CD4-positive, alpha-beta memory T cell (primary cell): ENCODE results near the gene DENND10. TPM values are rescaled to one million over a fixed set of nuclear protein-coding genes. Genes with fewer than 3 reads are reported as not detected.
A peak's percentile ranks its signal among the peaks of the same experiment; 100 is the strongest.

Experiments used
- CTCF ChIA-PET: fragments of 350-600 bp; sonication (Branson Sonifier 250); formaldehyde crosslinking; loops from one replicate; lab custom pipeline; 2021; ENCODE audit warnings: inconsistent platforms; ENCODE audit not compliant: partially characterized antibody; lab: Charles Lee
- POLR2A ChIA-PET: fragments of 350-600 bp; sonication (Branson Sonifier 250); formaldehyde crosslinking; loops from one replicate; lab custom pipeline; 2021; ENCODE audit not compliant: partially characterized antibody; lab: Charles Lee
- DNase-seq, 5 donors: peaks; one replicate each; pipeline versions ENCODE4 v3.0.0 to v3.0.0-alpha.2; 2020 to 2022; ENCODE audit warnings: mixed read lengths in 1 of 5
- H3K27ac ChIP-seq: one replicate; pipeline ENCODE4 v1.7.0; 2013; ENCODE audit warnings: low read depth, low read length
- H3K27me3 ChIP-seq: 2 replicates; pipeline ENCODE4 v1.7.0; 2013; ENCODE audit warnings: mild to moderate bottlenecking, low read length, moderate library complexity; ENCODE audit not compliant: insufficient read depth
- H3K36me3 ChIP-seq: 2 replicates; pipeline ENCODE4 v1.7.0; 2013; ENCODE audit warnings: mild to moderate bottlenecking, low read length, moderate library complexity; ENCODE audit not compliant: insufficient read depth
- H3K4me1 ChIP-seq: 2 replicates; pipeline ENCODE4 v1.7.0; 2013; ENCODE audit warnings: mild to moderate bottlenecking, low read length, moderate library complexity; ENCODE audit not compliant: insufficient read depth
- H3K4me3 ChIP-seq, 2 donors: one replicate each; pipeline ENCODE4 v1.7.0; 2013; ENCODE audit warnings: low read length in 2 of 2, mild to moderate bottlenecking in 1 of 2
- H3K9me3 ChIP-seq, 2 donors: one replicate each; pipeline ENCODE4 v1.7.0; 2013; ENCODE audit warnings: low read length in 2 of 2, control low read depth in 1 of 2; ENCODE audit not compliant: control insufficient read depth in 1 of 2
- H3K27ac Mint-ChIP-seq, 7 donors: one replicate each; pipeline ENCODE4 v1.8.0; 2020 to 2021; ENCODE audit warnings: mixed read lengths in 7 of 7, mild to moderate bottlenecking in 6 of 7, inconsistent platforms in 3 of 7, moderate library complexity in 3 of 7
- H3K27me3 Mint-ChIP-seq, 2 donors: one replicate each; pipeline ENCODE4 v1.8.0; 2020 to 2021; ENCODE audit warnings: mixed read lengths in 2 of 2
- H3K36me3 Mint-ChIP-seq, 2 donors: one replicate each; pipeline ENCODE4 v1.8.0; 2020 to 2021; ENCODE audit warnings: mixed read lengths in 2 of 2, inconsistent platforms in 1 of 2, mild to moderate bottlenecking in 1 of 2
- H3K4me1 Mint-ChIP-seq, 4 donors: one replicate each; pipeline ENCODE4 v1.8.0; 2020 to 2021; ENCODE audit warnings: mixed read lengths in 4 of 4, mild to moderate bottlenecking in 1 of 4
- H3K4me3 Mint-ChIP-seq, 8 donors: one replicate each; pipeline ENCODE4 v1.8.0; 2020 to 2021; ENCODE audit warnings: mixed read lengths in 8 of 8, mild to moderate bottlenecking in 7 of 8, moderate library complexity in 6 of 8, inconsistent platforms in 3 of 8
- H3K9me3 Mint-ChIP-seq, 8 donors: one replicate each; pipeline ENCODE4 v1.8.0; 2020 to 2021; ENCODE audit warnings: mixed read lengths in 8 of 8, mild to moderate bottlenecking in 5 of 8, inconsistent platforms in 3 of 8, moderate library complexity in 1 of 8
- intact Hi-C: fragments of 100-400 bp; cut with micrococcal nuclease; formaldehyde crosslinking; loops from one replicate; pipeline ENCODE4 v1.15.1; 2023
- polyA plus RNA-seq, 2 donors: library from polyadenylated mRNA; unstranded; fragments of 300-500 nt; fragmentation: Illumina TruSeq; gene quantifications; one replicate each; pipeline ENCODE4 v1.2.3, GENCODE V29; 2021
- total RNA-seq, 2 experiments: library from RNA; stranded (reverse); gene quantifications; one replicate each; pipeline ENCODE4 v1.2.3, GENCODE V29; 2021

Gene DENND10
- total and polyA plus RNA-seq, 4 experiments from 2014 or later: 48.0 to 76.7 (median 54.1) TPM

DNA sequence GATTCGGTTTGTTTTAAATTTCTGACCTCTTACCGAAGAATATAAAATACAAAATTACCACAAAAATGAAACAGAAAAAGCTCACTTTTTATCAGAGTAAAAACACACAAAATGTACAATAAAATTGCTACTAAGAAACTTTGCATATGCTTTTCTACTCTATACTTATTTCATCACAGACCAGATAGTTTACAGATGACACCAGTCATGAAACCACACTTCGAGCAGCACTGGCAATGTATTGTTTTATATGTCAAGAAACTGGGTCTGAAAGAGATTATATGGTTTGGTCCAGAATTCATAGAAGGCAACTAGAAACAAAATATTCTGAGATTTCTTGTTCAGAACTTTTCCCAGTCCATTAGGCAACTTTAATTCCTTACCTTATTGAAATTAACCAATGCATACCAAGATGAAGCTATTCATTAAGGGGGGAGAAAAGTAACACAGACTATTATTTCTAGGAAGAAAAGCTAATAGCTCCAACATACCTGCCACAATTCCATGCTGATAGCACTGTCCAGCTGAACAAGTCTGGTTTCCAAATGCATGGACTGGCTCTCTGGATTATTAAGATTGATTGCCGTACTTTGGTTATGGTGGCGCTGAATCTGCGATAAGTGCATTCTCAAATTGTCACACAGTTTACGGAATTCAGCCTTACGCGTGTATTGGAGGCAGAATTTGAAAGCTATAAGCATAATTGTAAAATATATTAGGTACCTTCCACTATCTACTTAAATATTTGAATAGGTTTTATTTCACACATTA, 33.3 kb upstream of the DENND10 start:
- Histone ChIP-seq H3K27ac (no peak overlapping the region), H3K27me3 (no peaks in the 10 kb centered on the region), H3K4me1 (peaks cover 31% of the 10 kb centered on the region), H3K4me3 (no peak overlapping the region), H3K36me3 (peaks cover 55% of the 10 kb centered on the region), H3K9me3 (no peaks in the 10 kb centered on the region)
- Mint-ChIP-seq H3K36me3 (peaks cover 47 to 75% of the 10 kb centered on the region in 2 donors), H3K4me1 (peaks cover 24 to 46% (median 36%) of the 10 kb centered on the region in 4 donors), H3K4me3 (no peak overlapping the region), H3K27ac (peak overlapping the region in 4 of 7 donors; percentile 15 to 59 (median 46)), H3K27me3 (no peaks in the 10 kb centered on the region), H3K9me3 (peaks cover 0 to 2% (median 0%) of the 10 kb centered on the region in 8 donors)
- CTCF ChIA-PET: interaction anchor here (1.2 kb wide), 1 partner anchor 23 kb away, joined by 4 read pairs; no protein-coding TSS in a partner anchor
- POLR2A ChIA-PET: interaction anchor here (1.1 to 2.8 kb wide), 4 partner anchors 10 to 95 kb away, joined by 4 to 11 read pairs (median 6); partner anchors contain the start of genes DENND10 and SFXN4
- DNase-seq: no peak
- intact Hi-C loops: no loop called here

GRCh38 chr10:119073584-119073983, 30.3 kb upstream of the DENND10 start:
- ChIA-PET POLR2A (interaction anchor here (0.5 to 3.5 kb wide), 3 partner anchors 17 to 50 kb away, joined by 4 to 18 read pairs (median 9); no protein-coding TSS in a partner anchor), CTCF (interaction anchor here (1.0 to 1.2 kb wide), 3 partner anchors 9 to 31 kb away, joined by 4 read pairs; no protein-coding TSS in a partner anchor)
- Mint-ChIP-seq H3K9me3 (no peaks in the 10 kb centered on the region), H3K4me1 (peaks cover 35 to 70% (median 46%) of the 10 kb centered on the region in 4 donors), H3K27me3 (no peaks in the 10 kb centered on the region), H3K4me3 (peak overlapping the region; percentile 25 to 69 (median 41)), H3K36me3 (peaks cover 32 to 62% of the 10 kb centered on the region in 2 donors), H3K27ac (peak overlapping the region; percentile 53 to 87 (median 77))
- Histone ChIP-seq H3K4me3 (no peak overlapping the region), H3K27ac (peak overlapping the region; percentile 14), H3K9me3 (no peaks in the 10 kb centered on the region), H3K4me1 (peaks cover 59% of the 10 kb centered on the region), H3K36me3 (peaks cover 31% of the 10 kb centered on the region), H3K27me3 (no peaks in the 10 kb centered on the region)
- DNase-seq: no peak
- intact Hi-C loops: no loop called here

- peak overlapping the region; percentile 97 to 99 (median 99) for H3K27ac Mint-ChIP-seq
- Histone ChIP-seq H3K4me3 (peak overlapping the region; percentile 93 to 99), H3K36me3 (no peaks in the 10 kb centered on the region), H3K27ac (peak overlapping the region; percentile 98), H3K9me3 (no peaks in the 10 kb centered on the region), H3K4me1 (peaks cover 61% of the 10 kb centered on the region), H3K27me3 (no peaks in the 10 kb centered on the region)
- CTCF ChIA-PET: interaction anchor here (0.7 to 3.6 kb wide), 3 partner anchors 12 to 26 kb away, joined by 3 to 24 read pairs (median 8); partner anchors contain the start of gene DENND10
- DNase-seq: no peak
- H3K36me3 Mint-ChIP-seq: peaks cover 0 to 39% of the 10 kb centered on the region in 2 donors
- intact Hi-C loops: no loop called here
- no peaks in the 10 kb centered on the region for H3K27me3 Mint-ChIP-seq
- POLR2A ChIA-PET: interaction anchor here (0.7 to 8.8 kb wide), 7 partner anchors 12 to 54 kb away, joined by 3 to 179 read pairs (median 23); partner anchors contain the start of gene DENND10
- peak overlapping the region; percentile 97 to 99 (median 99) for H3K4me3 Mint-ChIP-seq
- H3K9me3 Mint-ChIP-seq: peaks cover 0 to 5% (median 0%) of the 10 kb centered on the region in 8 donors
- H3K4me1 Mint-ChIP-seq: peaks cover 29 to 70% (median 43%) of the 10 kb centered on the region in 4 donors
Observed at GRCh38 chr10:119078422-119079179, 25.3 kb upstream of the DENND10 start.

GRCh38 chr10:119079599-119080520, 24.1 kb upstream of the DENND10 start:
- Histone ChIP-seq H3K9me3 (no peaks in the 10 kb centered on the region), H3K4me3 (peak overlapping the region; percentile 93 to 99), H3K27ac (peak overlapping the region; percentile 98), H3K27me3 (no peaks in the 10 kb centered on the region), H3K36me3 (no peaks in the 10 kb centered on the region), H3K4me1 (peaks cover 50% of the 10 kb centered on the region)
- ChIA-PET POLR2A (interaction anchor here (0.6 to 8.8 kb wide), 15 partner anchors 9 to 508 kb away, joined by 3 to 179 read pairs (median 6); partner anchors contain the start of genes DENND10, NANOS1 and SFXN4), CTCF (interaction anchor here (0.6 to 3.6 kb wide), 6 partner anchors 11 to 736 kb away, joined by 3 to 24 read pairs (median 4); partner anchors contain the start of gene DENND10)
- H3K4me1 Mint-ChIP-seq: peaks cover 26 to 63% (median 39%) of the 10 kb centered on the region in 4 donors
- DNase-seq: peak; percentile 59 to 72 (median 67)
- peak overlapping the region; percentile 97 to 99 (median 99) for H3K27ac Mint-ChIP-seq
- H3K27me3 Mint-ChIP-seq: no peaks in the 10 kb centered on the region
- H3K36me3 Mint-ChIP-seq: peaks cover 0 to 34% of the 10 kb centered on the region in 2 donors
- peak overlapping the region; percentile 97 to 99 (median 99) for H3K4me3 Mint-ChIP-seq
- peaks cover 0 to 5% (median 0%) of the 10 kb centered on the region in 8 donors for H3K9me3 Mint-ChIP-seq
- intact Hi-C loops: loop anchor here (1.0 to 10.0 kb wide), 8 partner anchors 11 to 515 kb away; partner anchors contain the start of genes CACUL1, DENND10, GRK5 and PRDX3

- CTCF ChIA-PET: interaction anchor here (0.6 to 3.6 kb wide), 6 partner anchors 10 to 737 kb away, joined by 3 to 24 read pairs (median 4); partner anchors contain the start of gene DENND10
- peaks cover 44% of the 10 kb centered on the region for H3K4me1 ChIP-seq
- peak within 1 kb of the TSS; percentile 93 to 99 for H3K4me3 ChIP-seq
- Mint-ChIP-seq H3K4me3 (peak within 1 kb of the TSS; percentile 97 to 99 (median 99)), H3K4me1 (peaks cover 28 to 61% (median 39%) of the 10 kb centered on the region in 4 donors), H3K9me3 (peaks cover 0 to 5% (median 0%) of the 10 kb centered on the region in 8 donors), H3K27me3 (no peaks in the 10 kb centered on the region), H3K36me3 (peaks cover 0 to 28% of the 10 kb centered on the region in 2 donors), H3K27ac (peak within 1 kb of the TSS; percentile 97 to 99 (median 99))
- no peaks in the 10 kb centered on the region for H3K9me3 ChIP-seq
- H3K27ac ChIP-seq: peak within 1 kb of the TSS; percentile 98
- POLR2A ChIA-PET: interaction anchor here (0.6 to 8.8 kb wide), 15 partner anchors 9 to 507 kb away, joined by 3 to 179 read pairs (median 7); partner anchors contain the start of genes DENND10, NANOS1 and SFXN4
- intact Hi-C loops: loop anchor here (1.0 to 10.0 kb wide), 9 partner anchors 11 to 514 kb away; partner anchors contain the start of genes CACUL1, DENND10, GRK5 and PRDX3
- H3K27me3 ChIP-seq: no peaks in the 10 kb centered on the region
- H3K36me3 ChIP-seq: no peaks in the 10 kb centered on the region
- peak; percentile 88 to 94 (median 91) for DNase-seq
Observed at GRCh38 chr10:119080521-119081259, 23.2 kb upstream of the DENND10 start, which contains the start of gene EIF3A. TSS of gene EIF3A (minus strand) at chr10:119080817. CDS start at chr10:119080676, 141 bp downstream.
